ENCODE data around the gene TIMM10B.
A peak's percentile ranks its signal among the peaks of the same experiment; 100 is the strongest.

The TIMM10B gene

DNA sequence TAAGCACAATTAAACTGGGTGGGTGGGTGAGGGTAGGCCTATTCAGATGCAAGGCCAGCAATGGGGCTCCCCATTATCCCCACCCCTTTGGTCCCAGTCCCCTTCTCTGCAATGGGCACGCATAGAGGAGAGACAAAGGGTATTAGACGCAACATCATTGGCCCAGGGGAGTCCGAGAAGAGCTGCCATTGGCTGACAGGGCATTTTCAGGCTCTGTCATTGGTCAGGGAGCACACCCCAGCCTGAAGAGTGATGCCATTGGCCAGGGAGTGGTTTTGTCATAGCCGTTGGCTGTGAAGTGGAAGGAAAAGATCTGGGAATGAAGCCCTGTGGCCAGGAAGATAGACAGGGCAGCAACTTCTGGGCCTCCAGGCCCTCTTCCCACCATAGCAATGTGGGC is 4.7 kb upstream of the TIMM10B start:
- no peak for DNase-seq (ENCODE audit: low read depth)
- TF ChIP-seq, protein P1, sequence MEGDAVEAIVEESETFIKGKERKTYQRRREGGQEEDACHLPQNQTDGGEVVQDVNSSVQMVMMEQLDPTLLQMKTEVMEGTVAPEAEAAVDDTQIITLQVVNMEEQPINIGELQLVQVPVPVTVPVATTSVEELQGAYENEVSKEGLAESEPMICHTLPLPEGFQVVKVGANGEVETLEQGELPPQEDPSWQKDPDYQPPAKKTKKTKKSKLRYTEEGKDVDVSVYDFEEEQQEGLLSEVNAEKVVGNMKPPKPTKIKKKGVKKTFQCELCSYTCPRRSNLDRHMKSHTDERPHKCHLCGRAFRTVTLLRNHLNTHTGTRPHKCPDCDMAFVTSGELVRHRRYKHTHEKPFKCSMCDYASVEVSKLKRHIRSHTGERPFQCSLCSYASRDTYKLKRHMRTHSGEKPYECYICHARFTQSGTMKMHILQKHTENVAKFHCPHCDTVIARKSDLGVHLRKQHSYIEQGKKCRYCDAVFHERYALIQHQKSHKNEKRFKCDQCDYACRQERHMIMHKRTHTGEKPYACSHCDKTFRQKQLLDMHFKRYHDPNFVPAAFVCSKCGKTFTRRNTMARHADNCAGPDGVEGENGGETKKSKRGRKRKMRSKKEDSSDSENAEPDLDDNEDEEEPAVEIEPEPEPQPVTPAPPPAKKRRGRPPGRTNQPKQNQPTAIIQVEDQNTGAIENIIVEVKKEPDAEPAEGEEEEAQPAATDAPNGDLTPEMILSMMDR (IDR thresholded peaks at IDR 0.05; ENCODE audit: control insufficient read depth, extremely low read depth, insufficient read depth): no peak
- H3K4me3 ChIP-seq (ENCODE audit: low read depth, low read length): no peak overlapping the region

DNA sequence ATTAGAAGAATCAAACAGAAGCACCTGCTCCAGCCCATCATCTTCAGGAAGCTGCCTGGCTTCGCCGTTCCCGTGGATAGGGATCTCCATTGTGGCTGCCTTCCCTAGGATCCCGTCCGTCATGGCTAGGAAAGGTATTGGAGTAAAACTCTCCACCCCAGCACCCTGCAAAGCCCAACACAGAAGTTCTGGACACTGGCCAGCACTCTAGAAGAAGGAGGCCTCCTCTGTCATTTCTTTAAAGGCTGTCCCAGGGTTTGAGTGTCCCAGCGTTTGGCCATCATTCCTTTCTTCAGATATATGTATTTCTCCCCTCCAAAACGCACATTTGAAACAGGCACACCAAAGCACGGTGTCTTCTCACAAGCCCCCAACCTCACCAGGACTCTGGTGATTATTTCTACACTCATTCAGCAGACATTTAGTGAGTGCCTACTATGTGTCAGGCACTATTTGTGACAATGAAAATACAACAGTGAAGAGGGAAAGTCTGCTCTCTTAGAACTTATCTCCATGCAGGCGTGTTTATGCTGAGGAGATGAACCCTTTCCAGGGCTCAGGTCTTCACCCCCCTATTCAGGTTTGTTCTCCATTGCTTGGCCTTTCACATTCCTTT is 894 bp upstream of the TIMM10B start:
- TF ChIP-seq, protein P1 (IDR thresholded peaks at IDR 0.05; ENCODE audit: control insufficient read depth, extremely low read depth, insufficient read depth): no peak
- H3K4me3 ChIP-seq (ENCODE audit: low read depth, low read length): peak overlapping the region; percentile 94
- no peak for DNase-seq (ENCODE audit: low read depth)

DNA sequence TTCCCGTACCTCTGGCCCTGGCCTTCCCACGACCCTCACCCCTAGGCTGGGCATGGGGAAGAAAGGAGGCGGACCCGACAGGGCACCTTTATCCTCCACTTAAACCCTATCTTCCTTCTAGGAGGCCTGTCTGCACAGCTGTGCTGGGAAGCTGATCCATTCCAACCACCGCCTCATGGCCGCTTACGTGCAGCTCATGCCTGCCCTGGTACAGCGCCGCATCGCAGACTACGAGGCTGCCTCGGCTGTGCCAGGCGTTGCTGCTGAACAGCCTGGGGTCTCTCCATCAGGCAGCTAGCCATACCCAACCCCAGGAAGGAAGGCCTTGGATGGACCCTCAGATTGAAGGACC is 599 bp downstream of the TIMM10B start:
- TF ChIP-seq, protein P1 (IDR thresholded peaks at IDR 0.05; ENCODE audit: control insufficient read depth, extremely low read depth, insufficient read depth): no peak
- DNase-seq (ENCODE audit: low read depth): no peak
- peak overlapping the region; percentile 94 for H3K4me3 ChIP-seq (ENCODE audit: low read depth, low read length)

DNA sequence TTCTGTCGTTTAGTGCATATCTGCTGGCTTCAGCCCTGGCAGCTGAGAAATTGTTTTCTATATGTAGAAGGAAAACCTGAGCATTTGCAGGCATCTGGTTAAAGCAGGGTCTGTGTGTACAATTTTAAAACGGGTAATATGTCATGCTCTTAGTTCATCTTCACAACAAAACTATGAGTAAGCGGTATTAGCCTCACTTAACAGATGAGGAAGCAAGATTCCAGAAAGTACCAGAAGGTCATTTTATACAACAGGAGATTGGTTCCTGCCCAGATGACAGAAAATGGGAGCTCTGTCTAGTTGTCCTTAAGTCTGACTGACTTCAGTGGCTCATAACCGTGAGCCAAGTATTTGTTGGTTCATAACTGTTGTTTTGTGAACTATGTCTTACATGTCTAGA is 1.1 kb downstream of the TIMM10B start:
- H3K4me3 ChIP-seq (ENCODE audit: low read depth, low read length): peak overlapping the region; percentile 94
- no peak for DNase-seq (ENCODE audit: low read depth)
- TF ChIP-seq, protein P1 (IDR thresholded peaks at IDR 0.05; ENCODE audit: control insufficient read depth, extremely low read depth, insufficient read depth): no peak

DNA sequence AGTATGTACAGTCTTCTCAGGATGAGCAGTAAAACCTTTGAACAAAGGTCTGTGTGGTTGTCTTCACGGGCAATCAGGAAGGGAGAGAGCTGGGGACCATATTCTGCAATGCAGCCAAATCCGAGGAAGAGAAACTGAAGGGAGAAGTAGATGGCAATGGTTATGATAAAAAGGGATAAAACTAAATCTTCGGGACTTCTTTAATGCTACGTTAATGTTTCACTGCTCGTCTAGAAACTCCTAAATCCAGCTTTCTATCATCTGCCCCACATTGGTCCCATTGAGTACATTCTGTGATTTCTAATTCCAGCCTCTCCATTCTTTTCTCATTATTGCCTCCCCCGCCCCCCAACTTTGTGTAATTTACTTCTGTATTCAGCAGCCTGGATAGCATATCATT is 1.7 kb downstream of the TIMM10B start:
- DNase-seq (ENCODE audit: low read depth): no peak
- no peak overlapping the region for H3K4me3 ChIP-seq (ENCODE audit: low read depth, low read length)

DNA sequence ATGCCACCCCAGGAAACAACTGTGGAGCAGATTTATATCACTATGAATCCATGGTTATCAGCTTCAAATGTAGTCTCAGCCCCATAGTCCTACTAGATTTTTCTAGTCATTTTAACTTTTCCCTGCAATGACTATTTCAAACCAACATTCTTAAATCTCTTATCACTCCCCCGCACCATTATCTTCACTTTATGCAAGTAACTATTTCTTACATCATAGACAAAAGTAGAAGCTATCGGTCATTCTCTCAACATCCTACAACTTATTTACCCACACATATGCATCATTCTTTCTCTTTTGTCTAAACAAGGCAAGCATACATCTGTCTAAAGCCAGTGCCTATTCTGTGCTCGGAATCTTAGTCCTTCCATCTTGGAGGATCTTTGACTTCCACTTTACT is 4.4 kb downstream of the TIMM10B start:
- DNase-seq (ENCODE audit: low read depth): no peak
- TF ChIP-seq, protein P1 (IDR thresholded peaks at IDR 0.05; ENCODE audit: control insufficient read depth, extremely low read depth, insufficient read depth): no peak
- H3K4me3 ChIP-seq (ENCODE audit: low read depth, low read length): no peak overlapping the region

More for the DNA sequence above, 1.7 kb downstream of the TIMM10B start:
- TF ChIP-seq, protein P1 (IDR thresholded peaks at IDR 0.05; ENCODE audit: control insufficient read depth, extremely low read depth, insufficient read depth): no peak

DNA sequence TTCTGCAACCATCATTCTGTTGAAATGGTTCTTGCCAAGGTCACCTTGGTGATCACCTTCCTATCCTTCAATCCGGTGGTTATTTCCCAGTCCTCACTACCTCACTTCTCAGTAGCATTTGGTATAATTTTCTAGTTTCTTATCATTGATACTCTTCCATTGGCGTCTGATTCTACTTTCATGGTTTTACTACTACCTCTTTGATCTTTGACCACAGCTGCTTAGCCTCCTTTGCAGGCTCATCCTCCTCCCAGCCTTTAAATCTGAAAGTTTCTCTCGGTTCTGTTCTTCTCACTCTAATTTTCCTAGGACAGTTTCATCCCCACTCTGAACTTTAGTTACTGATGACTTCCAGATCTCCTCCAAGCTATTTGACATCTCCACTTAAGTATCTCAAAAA is 5.0 kb downstream of the TIMM10B start:
- no peak overlapping the region for H3K4me3 ChIP-seq (ENCODE audit: low read depth, low read length)
- no peak for DNase-seq (ENCODE audit: low read depth)
- TF ChIP-seq, protein P1 (IDR thresholded peaks at IDR 0.05; ENCODE audit: control insufficient read depth, extremely low read depth, insufficient read depth): no peak

Measured in LNCaP clone FGC (cell line).